ENCODE results near the gene INSL3.

GRCh38 chr19:17832443-17833208 is 11.3 kb upstream of the INSL3 start:
- TF ChIP-seq RFX1 (IDR thresholded peaks at IDR 0.05) (no peak), KAT7 (CRISPR knock-in tag; IDR thresholded peaks at IDR 0.05; ENCODE audit: borderline replicate concordance) (no peak), ZNF207 (IDR thresholded peaks at IDR 0.05; ENCODE audit: borderline replicate concordance) (no peak), ZNF782 (CRISPR knock-in tag; IDR thresholded peaks at IDR 0.05; ENCODE audit: borderline replicate concordance) (no peak), ELF3 (CRISPR knock-in tag; IDR thresholded peaks at IDR 0.05) (no peak), NFYB (CRISPR knock-in tag; IDR thresholded peaks at IDR 0.05) (no peak), RAD51 (IDR thresholded peaks at IDR 0.05; ENCODE audit: borderline replicate concordance) (no peak), ZNF383 (CRISPR knock-in tag; IDR thresholded peaks at IDR 0.05; ENCODE audit: borderline replicate concordance) (no peak), POLR2A (IDR thresholded peaks at IDR 0.05; ENCODE audit: insufficient read depth in 1 of 2, low read depth in 2 of 2, low read length in 2 of 2) (no peak), SOX6 (IDR thresholded peaks at IDR 0.05) (no peak), SOX6 (CRISPR knock-in tag; IDR thresholded peaks at IDR 0.05) (no peak), RBFOX2 (IDR thresholded peaks at IDR 0.05; ENCODE audit: low read depth, low read length) (no peak)
